ENCODE data around the gene GCK.
"Not testable (repeated sequence)": the region's sequence is repeated elsewhere in the genome, so short reads cannot be mapped to it uniquely, and the experiment has no call there.

Gene GCK

DNA sequence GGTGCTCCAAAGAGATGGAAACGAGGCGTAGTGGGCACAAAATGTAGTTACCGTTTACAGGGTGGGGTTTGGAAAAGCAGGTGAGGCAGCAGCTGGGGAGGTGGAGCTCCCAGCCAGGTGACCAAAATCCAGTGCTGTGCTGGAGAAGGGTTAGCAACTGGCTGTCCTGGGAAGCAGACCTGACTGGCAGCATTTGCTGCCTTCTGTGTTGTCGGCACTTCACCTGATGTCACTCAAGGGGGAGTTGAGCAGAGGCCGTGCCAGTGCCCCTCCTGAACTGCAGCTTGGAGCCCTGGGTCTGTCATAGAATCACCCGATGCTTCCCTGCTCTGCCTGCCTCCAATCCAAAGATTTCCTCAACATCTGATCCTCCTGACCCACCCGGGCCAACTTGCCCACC lies 12.8 kb downstream of the GCK start:
- DNase-seq = no peak

GRCh38 chr7:44175730-44176129 lies 13.5 kb downstream of the GCK start:
- DNase-seq = no peak

DNA sequence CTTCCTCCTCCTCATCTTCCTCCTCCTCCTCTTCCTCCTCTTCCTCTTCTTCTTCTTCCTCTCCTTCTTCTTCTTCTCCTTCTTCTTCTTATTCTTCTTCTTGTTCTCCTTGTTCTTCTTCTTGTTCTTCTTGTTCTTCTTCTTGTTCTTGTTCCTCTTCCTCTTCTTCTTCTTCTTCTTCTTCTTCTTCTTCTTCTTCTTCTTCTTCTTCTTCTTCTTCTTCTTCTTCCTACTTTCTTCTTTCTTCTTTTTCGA lies 14.6 kb downstream of the GCK start:
- not testable (repeated sequence) for DNase-seq

GRCh38 chr7:44173911-44174693 lies 15.1 kb downstream of the GCK start:
- no peak for DNase-seq

DNA sequence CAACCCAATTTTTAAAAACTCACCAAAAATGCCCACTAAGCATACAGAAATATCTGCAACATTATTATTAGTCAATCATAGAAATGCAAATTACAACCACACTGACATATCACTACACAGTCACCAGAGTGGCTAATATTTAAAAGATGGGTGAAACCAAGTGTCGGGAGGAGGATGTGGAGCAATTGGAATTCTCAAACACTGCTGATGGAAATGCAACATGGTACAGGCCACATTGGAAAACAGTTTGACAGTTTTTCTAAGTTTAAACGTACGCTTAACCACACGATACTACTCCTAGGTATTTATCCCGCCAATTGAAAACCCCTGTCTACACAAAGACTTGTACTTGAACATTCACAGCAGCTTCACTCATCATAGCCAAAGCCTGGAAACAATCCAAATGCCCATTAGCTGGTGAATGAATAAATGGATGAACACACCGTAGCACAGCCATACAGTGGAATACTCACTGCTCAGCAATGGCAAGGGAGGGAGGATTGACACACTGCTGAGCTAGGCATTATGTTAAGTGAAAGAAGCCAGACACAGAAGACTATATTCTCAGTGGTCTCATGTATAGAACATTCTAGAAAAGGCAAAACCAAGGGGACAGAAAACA lies 16.3 kb downstream of the GCK start:
- DNase-seq = no peak

DNA sequence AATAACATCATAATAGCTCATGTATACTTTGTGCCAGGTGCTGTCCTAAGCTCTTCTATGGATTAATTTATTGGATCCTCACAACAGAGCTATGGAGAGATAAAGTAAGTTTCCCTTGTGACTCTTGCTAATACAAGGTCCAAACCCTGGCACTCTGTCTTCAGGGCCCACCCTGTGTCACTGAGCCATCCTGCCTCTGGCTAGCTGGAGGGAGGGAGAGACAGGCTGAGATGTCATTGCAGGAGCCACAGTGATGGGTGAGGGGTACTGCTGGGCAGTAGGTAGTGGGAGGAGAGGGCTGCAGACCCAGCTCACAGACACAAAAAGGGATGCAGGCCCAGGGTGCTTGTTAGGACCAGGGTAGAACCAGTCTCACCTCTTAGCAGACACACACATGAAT lies 16.9 kb downstream of the GCK start:
- no peak for DNase-seq

DNA sequence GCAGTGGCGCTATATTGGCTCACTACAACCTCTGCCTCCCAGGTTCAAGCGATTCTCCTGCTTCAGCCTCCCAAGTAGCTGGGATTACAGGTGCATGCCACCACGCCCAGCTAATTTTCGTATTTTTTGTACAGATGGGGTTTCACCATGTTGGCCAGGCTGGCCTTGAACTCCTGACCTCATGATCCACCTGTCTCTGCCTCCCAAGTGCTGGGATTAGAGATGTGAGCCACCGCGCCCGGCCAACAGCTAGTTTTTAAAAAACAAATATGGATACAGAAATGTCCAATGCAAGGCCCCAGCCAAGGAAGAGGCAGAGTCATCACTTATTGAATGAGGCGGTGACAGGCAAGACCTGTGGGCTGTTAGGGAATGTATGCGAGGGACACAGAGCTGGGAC lies 17.3 kb downstream of the GCK start:
- not testable (repeated sequence) for DNase-seq

GRCh38 chr7:44167920-44168319 lies 21.3 kb downstream of the GCK start:
- DNase-seq = no peak

- DNase-seq = no peak
These were observed 25.6 kb downstream of the GCK start for GRCh38 chr7:44163591-44163990.

GRCh38 chr7:44162785-44163395 lies 26.3 kb downstream of the GCK start:
- no peak for DNase-seq

DNA sequence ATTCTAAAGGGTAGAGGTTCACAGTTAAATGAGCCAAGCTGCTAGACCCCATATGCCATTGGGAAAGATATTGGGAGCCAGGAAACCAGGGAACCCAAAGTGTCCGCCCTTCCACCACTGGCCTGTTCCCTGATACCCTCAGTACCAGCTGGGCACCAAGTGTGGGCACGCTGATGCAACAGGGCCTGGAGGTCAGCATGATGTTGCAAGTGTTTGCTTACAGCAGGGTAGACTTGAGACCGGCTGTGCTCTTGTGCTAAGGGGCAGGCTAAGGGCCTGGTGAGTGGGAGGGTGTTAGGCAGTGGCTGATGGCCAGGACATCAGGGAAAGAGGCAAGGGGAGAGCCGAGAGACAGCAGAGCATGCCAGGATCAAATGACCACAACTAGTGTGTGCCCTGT lies 27.1 kb downstream of the GCK start:
- DNase-seq = no peak

GRCh38 chr7:44161371-44161770 lies 27.9 kb downstream of the GCK start:
- no peak for DNase-seq

- no peak for DNase-seq
These were observed 29.2 kb downstream of the GCK start for GRCh38 chr7:44159824-44160630.

DNA sequence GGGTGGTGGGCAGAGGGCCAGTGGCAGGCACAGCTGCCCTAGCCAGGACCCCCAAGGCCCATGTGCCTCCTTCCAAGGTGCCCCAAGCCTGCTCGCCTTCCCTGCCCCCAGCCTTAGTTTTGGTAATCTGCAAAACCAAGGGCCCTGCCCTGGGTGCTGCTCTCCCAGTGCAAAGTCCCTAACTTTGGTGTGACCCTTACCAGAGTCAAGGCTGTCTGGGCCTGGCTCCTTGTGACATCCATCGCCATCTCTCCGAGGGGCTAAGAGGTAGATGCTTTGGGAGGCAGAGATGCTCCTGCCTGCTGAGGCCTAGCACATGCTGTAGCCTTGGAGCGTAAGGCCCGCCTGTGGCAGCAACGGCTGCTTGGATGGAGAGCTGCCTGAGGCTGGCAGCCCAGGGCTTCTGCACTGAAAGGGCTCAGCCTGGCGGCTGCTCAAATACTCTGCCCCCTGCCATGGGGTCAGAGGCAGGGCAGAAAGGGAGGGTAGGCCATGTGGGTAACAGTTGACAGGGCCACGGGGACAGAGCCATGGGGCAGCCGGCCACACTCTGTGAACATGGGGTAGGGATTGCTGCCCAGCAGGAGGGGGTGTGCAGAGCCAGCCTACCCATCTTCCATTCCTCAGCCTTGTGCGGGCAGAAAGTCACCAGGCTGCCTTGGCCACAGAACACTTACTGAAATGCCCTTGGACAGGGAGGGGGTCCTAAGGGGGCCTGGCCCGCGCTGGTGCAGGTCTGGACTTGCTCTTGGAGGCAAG lies 30.2 kb downstream of the GCK start:
- DNase-seq = no peak

DNA sequence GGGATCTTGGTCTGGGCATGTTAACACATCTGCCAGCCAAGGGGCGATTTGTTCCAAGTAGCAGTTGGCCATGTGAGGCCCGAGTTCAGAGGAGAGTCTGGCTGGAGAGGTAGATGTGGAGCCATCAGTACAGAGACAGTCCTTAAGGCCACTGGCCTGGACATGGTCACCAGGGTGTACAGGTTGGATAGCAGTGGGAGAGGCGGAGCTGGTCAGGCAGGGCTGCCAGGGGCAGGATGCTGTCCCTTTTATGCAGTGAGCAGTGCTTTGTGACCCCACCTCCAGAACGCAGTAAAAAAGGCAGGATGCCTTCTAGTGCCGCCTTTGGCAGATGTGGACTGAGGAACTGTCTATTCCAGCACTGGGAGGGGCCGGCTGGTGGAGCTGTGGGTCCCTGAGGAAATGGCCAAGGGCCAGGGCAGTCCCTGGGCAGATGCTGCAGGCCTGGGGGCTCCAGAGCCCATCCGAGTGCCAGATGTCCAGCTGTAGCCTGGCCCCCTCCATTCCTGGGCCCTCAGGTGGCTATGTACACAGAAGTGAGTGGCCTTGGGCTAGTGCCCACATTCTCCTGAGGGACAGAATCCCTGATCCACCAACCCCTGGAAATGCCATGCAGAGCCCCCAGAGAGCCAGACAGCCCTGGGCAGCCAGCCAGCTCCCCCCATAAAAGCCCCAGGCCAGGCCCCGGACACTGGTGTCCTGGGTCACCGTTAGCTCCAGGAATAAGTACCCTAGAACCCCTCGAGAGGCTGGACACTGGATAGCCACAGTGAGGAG lies 31.0 kb downstream of the GCK start:
- DNase-seq = no peak

GRCh38 chr7:44157116-44158080 lies 31.8 kb downstream of the GCK start:
- no peak for DNase-seq

- DNase-seq = no peak
These were observed 32.7 kb downstream of the GCK start for GRCh38 chr7:44156453-44157010.

GRCh38 chr7:44155191-44156185 lies 33.8 kb downstream of the GCK start:
- no peak for DNase-seq

DNA sequence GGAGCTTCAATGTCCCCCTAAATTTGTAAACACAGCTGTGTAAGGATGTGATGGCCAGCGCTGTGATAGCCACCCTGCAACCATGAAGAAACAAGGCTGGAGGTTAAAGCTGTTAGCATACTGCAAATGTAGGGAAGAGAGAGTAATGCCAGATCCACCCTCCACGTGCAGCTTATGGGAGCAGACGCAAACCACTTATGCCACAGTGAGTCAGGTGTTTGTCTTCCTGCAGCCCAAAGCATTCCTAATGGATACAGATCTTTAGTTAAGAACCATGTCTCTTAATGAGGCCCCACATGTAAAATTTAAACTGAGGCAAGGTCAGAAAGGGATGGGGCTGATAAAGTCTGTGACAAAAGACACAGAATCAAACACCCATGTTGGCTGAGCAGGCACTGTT lies 34.5 kb downstream of the GCK start:
- no peak for DNase-seq
